ENCODE measurements around the gene TNFRSF14.

DNA sequence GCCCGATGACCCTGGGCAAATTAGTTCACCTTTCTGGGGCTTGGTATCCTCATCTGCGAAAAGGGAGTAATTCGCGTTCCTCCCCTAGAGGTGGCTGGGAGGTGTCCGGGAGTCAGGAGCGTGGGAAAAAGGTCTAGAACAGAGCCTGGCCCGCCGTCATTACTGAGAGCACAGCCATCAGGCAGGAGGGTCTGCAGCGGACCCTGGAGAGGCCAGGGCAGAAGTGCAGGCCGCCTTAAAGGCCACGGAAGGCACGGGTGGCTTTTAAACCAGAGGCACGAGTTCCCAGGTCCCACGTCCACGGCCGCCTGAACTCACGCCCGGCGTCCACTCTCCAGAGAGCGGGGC, 30.6 kb upstream of the TNFRSF14 start:
- TF ChIP-seq GATA3 (IDR thresholded peaks at IDR 0.05; ENCODE audit: low read depth, low read length) (no peak), GATA2 (IDR thresholded peaks at IDR 0.05; ENCODE audit: low read depth, low read length) (no peak)
